Fibroblast of skin of back (primary cell): Measurements from ENCODE around the gene MAML3.

Experiments
- DNase-seq: peaks from one replicate; pipeline ENCODE4 v3.0.0-alpha.2; 2013

Gene MAML3

DNA sequence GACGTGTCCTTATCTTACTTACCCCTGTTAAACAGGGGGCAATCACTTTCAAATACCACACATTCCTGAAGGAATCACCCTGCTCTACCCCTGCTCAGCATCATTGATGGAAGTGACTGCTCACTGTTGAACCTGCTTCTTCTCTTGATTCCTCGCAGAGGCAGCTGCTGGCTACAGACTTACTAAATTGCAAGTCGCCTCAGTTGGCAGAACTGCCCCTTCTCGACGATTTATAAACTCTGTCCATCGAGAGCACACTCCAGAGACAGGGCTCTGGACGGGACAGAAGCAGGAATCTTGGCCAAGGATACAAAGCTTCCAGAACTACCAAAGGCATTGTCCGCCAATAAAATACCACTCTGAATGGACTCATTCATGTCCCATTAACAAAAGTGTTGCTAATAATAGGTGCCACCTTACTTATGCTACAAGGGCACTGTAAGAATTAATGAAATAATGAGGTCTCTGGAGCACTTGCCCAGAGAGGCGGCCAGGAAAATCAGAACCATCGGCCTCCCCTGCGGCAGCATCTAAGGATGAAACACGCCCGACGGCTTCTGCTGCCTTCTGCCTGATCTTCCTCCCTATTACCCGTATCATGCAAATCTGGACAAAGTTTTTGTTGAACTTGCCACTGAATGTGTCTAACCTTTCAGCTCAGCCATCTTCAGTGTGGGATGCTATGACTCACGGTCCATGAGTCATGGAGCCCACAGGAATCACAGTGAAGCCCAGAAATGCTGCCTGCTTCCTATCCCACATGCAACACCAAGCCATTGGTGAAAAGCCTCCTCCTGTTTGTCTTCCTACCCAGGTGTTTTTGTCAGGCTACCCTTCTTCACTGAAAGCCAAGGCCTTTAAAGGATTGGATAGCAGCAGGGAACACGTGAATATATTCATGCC, 164.9 kb downstream of the MAML3 start:
- peak; percentile 95 for DNase-seq

- DNase-seq, result no peak
Observed at GRCh38 chr4:139987502-139987850, 166.5 kb downstream of the MAML3 start.

GRCh38 chr4:139986689-139987501, 167.1 kb downstream of the MAML3 start:
- no peak for DNase-seq

GRCh38 chr4:139986106-139986505, 167.9 kb downstream of the MAML3 start:
- no peak for DNase-seq

DNA sequence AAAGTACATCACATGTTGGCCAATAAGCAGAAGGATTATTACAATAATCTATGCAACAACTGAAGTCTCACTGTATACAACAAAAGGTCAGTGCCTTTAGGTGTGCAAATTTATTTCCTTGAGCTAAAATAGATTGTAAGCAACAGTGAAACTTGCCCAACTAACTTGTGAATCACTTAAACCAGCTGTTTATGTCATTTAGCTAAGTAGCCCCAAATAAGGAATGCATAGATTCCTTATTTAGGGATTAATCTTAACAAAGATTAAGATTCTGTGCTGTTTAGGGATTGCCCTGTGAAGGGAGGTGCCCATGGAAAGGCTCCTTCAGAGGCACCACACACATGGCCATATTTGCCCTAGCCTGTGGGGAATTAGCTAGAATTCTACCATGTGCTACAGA, 168.6 kb downstream of the MAML3 start:
- no peak for DNase-seq

DNA sequence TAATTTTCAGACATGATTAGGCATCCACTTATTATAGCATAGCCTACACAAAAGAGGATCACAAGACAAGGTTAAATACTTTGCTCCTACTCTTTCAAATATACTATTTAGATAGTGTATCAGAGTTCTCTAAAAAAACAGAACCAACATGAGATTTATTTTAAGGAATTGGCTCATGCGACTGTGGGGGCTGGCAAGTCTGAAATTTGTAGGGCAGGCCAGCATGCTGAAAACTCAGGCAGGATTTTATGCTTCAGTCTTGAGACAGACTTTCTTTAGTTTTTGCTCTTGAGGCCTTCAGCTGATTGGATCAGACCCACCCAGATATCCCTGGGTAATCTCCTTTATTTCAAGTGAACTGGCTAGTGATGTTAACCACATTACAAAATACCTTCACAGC, 169.5 kb downstream of the MAML3 start:
- no peak for DNase-seq

DNA sequence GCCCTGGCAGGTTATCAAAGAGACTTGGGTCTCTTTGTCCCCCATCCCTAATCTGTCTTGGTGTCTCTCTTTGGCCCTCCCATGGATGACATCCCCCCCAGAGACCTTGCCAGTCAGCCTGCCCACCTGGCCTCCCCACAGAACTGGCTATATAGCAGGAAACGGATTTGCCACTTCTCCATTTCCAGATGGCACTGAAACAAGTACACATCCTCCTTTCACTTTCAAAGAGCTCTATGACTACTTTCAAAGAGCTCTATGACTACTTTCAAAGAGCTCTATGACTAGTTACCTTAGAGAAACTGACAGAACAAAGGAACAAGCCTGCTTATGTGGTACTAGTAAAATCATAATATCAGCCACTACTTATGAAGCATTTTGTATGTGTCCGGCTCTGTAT, 175.3 kb downstream of the MAML3 start:
- DNase-seq, result no peak

DNA sequence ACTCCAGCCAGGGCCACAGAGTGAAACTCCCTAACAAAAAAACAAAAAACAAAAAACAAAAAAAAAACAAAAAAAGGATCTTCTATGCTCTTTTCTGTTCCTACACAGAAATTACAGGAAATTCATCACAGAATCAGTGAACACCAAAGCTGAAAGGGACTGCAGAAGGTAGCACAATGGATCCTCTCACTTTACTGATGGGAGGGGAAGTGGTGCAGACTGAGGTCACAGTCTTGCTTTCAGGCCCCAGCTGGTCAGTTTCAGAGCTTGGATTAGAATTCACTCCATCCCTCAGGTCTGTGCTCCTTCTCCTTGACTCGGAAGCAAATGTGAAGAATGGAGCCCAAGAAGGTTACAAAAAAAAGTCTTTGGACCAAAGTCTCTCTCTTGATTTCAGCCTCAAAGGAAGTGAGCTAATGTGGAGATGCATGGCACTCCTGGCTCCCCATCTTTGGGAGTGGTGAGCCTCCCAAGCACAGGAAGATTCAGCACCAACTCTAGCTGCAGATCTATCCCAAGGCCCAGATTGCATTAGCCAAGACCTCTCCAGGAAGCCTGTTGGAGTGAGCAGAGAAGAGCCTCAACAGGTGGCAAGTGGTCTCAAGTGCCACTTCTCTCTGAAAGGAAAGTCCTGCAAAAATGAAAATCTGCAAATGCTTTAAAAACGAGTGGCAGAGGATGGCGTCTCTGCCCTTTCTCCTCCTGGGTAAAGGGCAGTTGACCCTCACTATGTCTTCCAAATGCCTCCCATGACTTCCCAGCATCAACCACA, 176.0 kb downstream of the MAML3 start:
- no peak for DNase-seq

DNA sequence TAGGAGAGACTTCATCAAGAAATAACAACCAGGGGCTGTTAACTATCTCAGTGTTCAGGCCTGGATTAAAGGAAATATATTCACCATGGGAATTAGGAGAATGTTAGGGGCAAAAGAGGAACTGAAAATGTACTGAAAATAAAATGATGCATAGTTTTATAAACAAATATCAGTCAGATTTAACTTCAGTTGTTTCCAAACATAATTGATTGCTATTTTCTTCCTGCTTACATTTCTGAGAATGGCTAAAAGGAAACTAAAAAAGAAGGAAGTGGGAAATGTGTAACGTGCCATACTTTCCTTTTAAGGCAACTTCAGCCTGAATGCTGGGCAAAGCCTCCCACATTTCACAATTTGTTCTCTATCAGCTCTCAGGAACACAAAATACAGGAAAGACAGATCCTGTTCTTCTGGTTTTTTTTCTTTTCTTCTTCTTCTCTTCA, 178.1 kb downstream of the MAML3 start:
- DNase-seq, result no peak

DNA sequence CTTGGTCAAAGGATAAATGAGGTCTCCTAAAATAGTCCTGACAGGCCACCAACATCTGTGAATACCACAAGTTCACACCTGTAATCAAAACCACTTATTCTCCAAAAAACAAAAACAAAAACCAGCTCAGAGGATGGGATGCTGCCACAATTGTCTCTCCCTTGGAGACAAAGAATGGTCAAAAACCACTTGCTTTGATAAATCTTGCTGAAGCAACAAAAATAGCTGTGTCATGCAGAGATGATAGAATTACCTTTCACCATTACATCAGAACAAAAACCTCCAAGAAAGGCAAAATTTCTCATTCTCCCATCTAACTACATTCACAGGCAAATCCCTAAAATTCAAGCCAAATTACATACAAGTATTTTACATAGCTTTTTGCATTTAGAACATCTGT, 180.4 kb downstream of the MAML3 start:
- DNase-seq, result no peak

DNA sequence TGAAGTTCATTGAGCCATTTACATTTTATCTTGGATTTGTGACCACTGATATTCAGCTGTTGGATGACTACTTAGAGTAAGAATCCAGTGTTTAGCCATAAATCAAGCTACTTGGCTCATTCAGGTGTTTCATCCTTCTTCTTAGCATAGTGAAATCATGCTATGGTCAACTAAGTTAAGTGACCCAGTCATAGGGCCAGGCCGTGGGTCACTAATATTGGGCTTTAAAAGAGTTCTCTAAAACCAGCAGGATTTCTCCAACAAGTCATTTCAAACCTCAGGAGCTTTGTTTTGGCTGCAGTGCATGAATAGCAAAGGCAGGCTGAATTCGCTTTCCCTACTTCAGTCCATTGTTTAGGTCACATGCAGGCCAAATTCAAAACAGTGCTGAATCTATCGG, 181.0 kb downstream of the MAML3 start:
- no peak for DNase-seq

- no peak for DNase-seq
Observed at GRCh38 chr4:139972305-139972704, 181.7 kb downstream of the MAML3 start.

DNA sequence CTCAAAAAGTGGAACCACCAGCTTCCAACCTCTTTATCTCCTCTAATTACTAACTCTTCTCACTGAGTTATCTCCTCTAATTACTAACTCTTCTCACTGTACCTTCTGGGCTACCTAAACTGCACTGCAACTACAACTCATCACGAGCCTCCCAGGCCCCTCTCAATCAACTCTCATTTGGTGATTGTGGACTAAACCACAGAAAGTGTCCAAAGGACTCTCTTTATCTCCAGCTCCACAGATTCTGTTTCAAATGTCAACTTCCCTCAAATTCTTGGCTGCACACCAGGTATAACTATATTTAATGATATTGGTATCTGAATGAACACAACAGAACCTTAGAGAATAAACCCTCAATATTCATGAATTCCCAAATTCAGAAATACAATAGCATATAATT, 182.9 kb downstream of the MAML3 start:
- DNase-seq, result peak; percentile 9

- no peak for DNase-seq
Observed at GRCh38 chr4:139969635-139970266, 184.2 kb downstream of the MAML3 start.

- DNase-seq, result no peak
Observed at GRCh38 chr4:139968831-139969230, 185.2 kb downstream of the MAML3 start.

DNA sequence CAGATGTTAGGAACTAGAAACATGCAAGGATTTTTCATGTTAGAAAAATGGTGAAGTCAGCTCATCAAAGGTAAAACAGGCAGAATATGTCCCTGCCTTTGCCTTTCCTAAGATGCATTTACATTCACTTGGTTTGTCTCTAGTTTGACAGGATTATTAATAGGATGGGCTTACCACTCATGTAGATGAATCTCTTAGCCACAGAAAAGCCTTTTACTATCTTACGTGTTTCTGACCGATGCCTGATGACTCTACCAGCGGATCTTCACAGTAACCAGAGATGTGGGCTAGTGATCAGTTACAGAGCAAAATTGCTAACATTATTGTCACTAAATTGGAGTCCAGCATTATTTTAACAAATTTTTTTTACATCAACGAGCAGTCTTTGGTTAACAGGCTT, 187.6 kb downstream of the MAML3 start:
- no peak for DNase-seq

GRCh38 chr4:139965789-139966188, 188.2 kb downstream of the MAML3 start:
- no peak for DNase-seq

GRCh38 chr4:139963708-139964107, 190.3 kb downstream of the MAML3 start:
- DNase-seq, result no peak

GRCh38 chr4:139962130-139962684, 191.8 kb downstream of the MAML3 start:
- DNase-seq, result no peak

DNA sequence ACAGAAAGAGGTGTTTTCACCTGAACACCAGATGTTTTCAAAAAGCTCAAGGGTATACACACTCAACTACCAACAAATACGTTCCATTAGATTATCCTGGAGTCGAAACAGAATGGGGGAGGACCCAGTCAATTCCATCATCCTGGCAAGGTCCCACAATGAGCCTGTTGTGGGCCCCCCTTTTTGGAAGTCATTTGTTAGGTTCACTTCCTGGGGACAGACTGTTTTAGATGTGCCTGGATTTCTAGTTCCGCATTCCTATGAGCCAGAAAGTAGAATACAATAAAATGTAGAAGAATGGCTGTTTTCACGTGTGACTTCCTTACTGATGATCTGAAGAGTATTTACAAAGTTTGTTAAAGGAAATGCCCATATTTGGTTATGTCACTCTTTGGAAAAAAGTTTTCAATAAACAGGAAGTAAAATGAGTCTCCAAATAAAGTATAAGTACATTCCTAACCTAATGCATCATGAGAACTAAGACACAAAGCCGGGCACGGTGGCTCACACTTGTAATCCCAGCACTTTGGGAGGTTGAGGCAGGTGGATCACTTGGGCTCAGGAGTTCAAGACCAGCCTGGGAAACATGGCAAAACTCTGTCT, 192.5 kb downstream of the MAML3 start:
- no peak for DNase-seq

GRCh38 chr4:139959396-139959795, 194.6 kb downstream of the MAML3 start:
- no peak for DNase-seq

- DNase-seq, result no peak
Observed at GRCh38 chr4:139958739-139959098, 195.3 kb downstream of the MAML3 start.
